OCI-LY7 (cell line): ENCODE measurements around the gene PRPF18. TPM values are rescaled to one million over a fixed set of nuclear protein-coding genes. Genes with fewer than 3 reads are reported as not detected.

Experiments used
- BruUV-seq: library from RNA; stranded (reverse); fragments of 400-500 nt; replicated peaks from 2 replicates; lab custom pipeline; 2021; lab: Mats Ljungman, UMichigan
- CTCF ChIA-PET: fragments of 300-600 bp; sonication (Branson Sonifier 250); formaldehyde crosslinking; loops from one replicate; lab custom pipeline; 2022; ENCODE audit warnings: antibody characterized with exemption; ENCODE audit not compliant: unreplicated experiment; lab: Charles Lee
- POLR2A ChIA-PET: fragments of 300-600 bp; sonication (Branson Sonifier 250); formaldehyde crosslinking; loops from one replicate; lab custom pipeline; 2022; ENCODE audit warnings: antibody characterized with exemption; lab: Charles Lee
- DNase-seq: peaks from one replicate; pipeline ENCODE4 v3.0.0-alpha.2; 2015; ENCODE audit warnings: low spot score
- H2AFZ ChIP-seq: fragments of 200-600 bp; sonication (generic), shearing (Covaris generic); 2 replicates; pipeline ENCODE4 v1.6.1; 2014; ENCODE audit warnings: mild to moderate bottlenecking, antibody characterized with exemption, low read length, moderate library complexity
- H3K27ac ChIP-seq: fragments of 200-600 bp; sonication (generic); 2 replicates; pipeline ENCODE4 v1.5.1; 2014; ENCODE audit warnings: mixed run types, low read depth, mild to moderate bottlenecking, moderate library complexity, low read length, inconsistent platforms; ENCODE audit not compliant: poor library complexity, severe bottlenecking
- H3K36me3 ChIP-seq: fragments of 200-600 bp; sonication (generic); 2 replicates; pipeline ENCODE4 v1.6.1; 2014; ENCODE audit warnings: mild to moderate bottlenecking, antibody characterized with exemption, low read length, moderate library complexity, mixed read lengths; ENCODE audit not compliant: insufficient read depth
- H3K4me1 ChIP-seq: fragments of 200-600 bp; sonication (generic); 2 replicates; pipeline ENCODE4 v1.5.1; 2014; ENCODE audit warnings: mild to moderate bottlenecking, low read length; ENCODE audit not compliant: insufficient read depth, poor library complexity, severe bottlenecking
- H3K4me2 ChIP-seq: fragments of 200-600 bp; sonication (generic); 2 replicates; pipeline ENCODE4 v1.6.1; 2014; ENCODE audit warnings: mild to moderate bottlenecking, low read length
- H3K4me3 ChIP-seq: fragments of 200-600 bp; sonication (generic); 2 replicates; pipeline ENCODE4 v1.5.1; 2014; ENCODE audit warnings: mild to moderate bottlenecking, low read depth, low read length; ENCODE audit not compliant: poor library complexity, severe bottlenecking
- H3K79me2 ChIP-seq: fragments of 200-600 bp; sonication (generic); 2 replicates; pipeline ENCODE4 v1.6.1; 2016; ENCODE audit warnings: low read depth, mild to moderate bottlenecking, low read length, moderate library complexity, mixed read lengths; ENCODE audit not compliant: insufficient read depth
- H3K9me2 ChIP-seq: fragments of 200-600 bp; sonication (generic); 2 replicates; pipeline ENCODE4 v1.6.1; 2016; ENCODE audit warnings: mild to moderate bottlenecking, low read length, mixed read lengths; ENCODE audit not compliant: insufficient read depth
- H3K9me3 ChIP-seq: fragments of 200-600 bp; sonication (generic); 2 replicates; pipeline ENCODE4 v1.6.1; 2014; ENCODE audit warnings: mild to moderate bottlenecking, mixed run types, low read length, mixed read lengths
- H4K20me1 ChIP-seq: fragments of 200-600 bp; sonication (generic); 2 replicates; pipeline ENCODE4 v1.6.1; 2014; ENCODE audit warnings: mild to moderate bottlenecking, antibody characterized with exemption, low read length, moderate library complexity, mixed read lengths; ENCODE audit not compliant: insufficient read depth
- EZH2phosphoT487 ChIP-seq: fragments of 200-600 bp; sonication (generic); IDR thresholded peaks from 2 replicates; pipeline ENCODE4 v1.6.1; 2018; ENCODE audit warnings: low read depth, borderline replicate concordance, mild to moderate bottlenecking, mixed run types, antibody characterized with exemption, low read length, moderate library complexity, mixed read lengths
- intact Hi-C: fragments of 100-400 bp; cut with micrococcal nuclease; formaldehyde crosslinking; loops from one replicate; pipeline ENCODE4 v1.10.0; 2022; ENCODE audit not compliant: unreplicated experiment
- total RNA-seq, 2 experiments: library from RNA; depleted of rRNA in 1 of 2; stranded (reverse); fragments of >200 nt in 1 of 2; shearing (Covaris generic) in 1 of 2; gene quantifications; 2 replicates each; pipeline ENCODE4 v1.2.3, GENCODE V29; 2014 to 2022
- TF ChIP-seq, protein P1 (sequence below): fragments of 200-600 bp; sonication (generic); conservative IDR thresholded peaks from 2 replicates; pipeline ENCODE4 v1.5.1; 2014; ENCODE audit warnings: mild to moderate bottlenecking, antibody characterized with exemption, low read length, moderate library complexity, mixed read lengths

Gene PRPF18
- total RNA-seq, 2 experiments from 2014 or later, result 21.1 to 23.3 TPM

GRCh38 chr10:13589316-13589715 lies 2.6 kb downstream of the PRPF18 start:
- peaks cover 11% of the 10 kb centered on the region for H3K4me1 ChIP-seq
- CTCF ChIA-PET, result no interaction called here
- intact Hi-C loops, result no loop called here
- no peak overlapping the region for H3K4me3 ChIP-seq
- H3K79me2 ChIP-seq, result no peaks in the 10 kb centered on the region; the same call in 1 of the 2 replicates
- no peak for DNase-seq
- no peaks in the 10 kb centered on the region for H4K20me1 ChIP-seq
- no peak overlapping the region for H3K27ac ChIP-seq
- no peak overlapping the region for H3K4me2 ChIP-seq
- 0 out of 2 replicates have a peak, but pooled peaks cover 11% of the 10 kb centered on the region for H3K36me3 ChIP-seq
- no TSS peak for BruUV-seq
- H3K9me3 ChIP-seq, result no peaks in the 10 kb centered on the region
- TF ChIP-seq, protein P1, sequence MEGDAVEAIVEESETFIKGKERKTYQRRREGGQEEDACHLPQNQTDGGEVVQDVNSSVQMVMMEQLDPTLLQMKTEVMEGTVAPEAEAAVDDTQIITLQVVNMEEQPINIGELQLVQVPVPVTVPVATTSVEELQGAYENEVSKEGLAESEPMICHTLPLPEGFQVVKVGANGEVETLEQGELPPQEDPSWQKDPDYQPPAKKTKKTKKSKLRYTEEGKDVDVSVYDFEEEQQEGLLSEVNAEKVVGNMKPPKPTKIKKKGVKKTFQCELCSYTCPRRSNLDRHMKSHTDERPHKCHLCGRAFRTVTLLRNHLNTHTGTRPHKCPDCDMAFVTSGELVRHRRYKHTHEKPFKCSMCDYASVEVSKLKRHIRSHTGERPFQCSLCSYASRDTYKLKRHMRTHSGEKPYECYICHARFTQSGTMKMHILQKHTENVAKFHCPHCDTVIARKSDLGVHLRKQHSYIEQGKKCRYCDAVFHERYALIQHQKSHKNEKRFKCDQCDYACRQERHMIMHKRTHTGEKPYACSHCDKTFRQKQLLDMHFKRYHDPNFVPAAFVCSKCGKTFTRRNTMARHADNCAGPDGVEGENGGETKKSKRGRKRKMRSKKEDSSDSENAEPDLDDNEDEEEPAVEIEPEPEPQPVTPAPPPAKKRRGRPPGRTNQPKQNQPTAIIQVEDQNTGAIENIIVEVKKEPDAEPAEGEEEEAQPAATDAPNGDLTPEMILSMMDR, result peak; percentile 51
- no peak for TF ChIP-seq EZH2phosphoT487
- POLR2A ChIA-PET, result no interaction called here
- no peak overlapping the region for H2AFZ ChIP-seq
- no peaks in the 10 kb centered on the region for H3K9me2 ChIP-seq

GRCh38 chr10:13590886-13591285 lies 4.1 kb downstream of the PRPF18 start:
- no peaks in the 10 kb centered on the region for H3K9me3 ChIP-seq
- no peaks in the 10 kb centered on the region for H3K9me2 ChIP-seq
- no peak overlapping the region for H3K4me2 ChIP-seq
- H3K4me3 ChIP-seq, result no peak overlapping the region
- intact Hi-C loops, result no loop called here
- no peak for DNase-seq
- BruUV-seq, result no TSS peak
- 0 out of 2 replicates have a peak, but pooled peaks cover 11% of the 10 kb centered on the region for H3K36me3 ChIP-seq
- no peak overlapping the region for H2AFZ ChIP-seq
- TF ChIP-seq, protein P1, result no peak
- no peak for TF ChIP-seq EZH2phosphoT487
- H3K27ac ChIP-seq, result no peak overlapping the region
- CTCF ChIA-PET, result no interaction called here
- H4K20me1 ChIP-seq, result no peaks in the 10 kb centered on the region
- H3K4me1 ChIP-seq, result peaks cover 11% of the 10 kb centered on the region
- H3K79me2 ChIP-seq, result no peaks in the 10 kb centered on the region; the same call in 1 of the 2 replicates
- POLR2A ChIA-PET, result interaction anchor here (2.4 kb wide), 1 partner anchor 9 kb away, joined by 5 read pairs; no protein-coding TSS in a partner anchor

DNA sequence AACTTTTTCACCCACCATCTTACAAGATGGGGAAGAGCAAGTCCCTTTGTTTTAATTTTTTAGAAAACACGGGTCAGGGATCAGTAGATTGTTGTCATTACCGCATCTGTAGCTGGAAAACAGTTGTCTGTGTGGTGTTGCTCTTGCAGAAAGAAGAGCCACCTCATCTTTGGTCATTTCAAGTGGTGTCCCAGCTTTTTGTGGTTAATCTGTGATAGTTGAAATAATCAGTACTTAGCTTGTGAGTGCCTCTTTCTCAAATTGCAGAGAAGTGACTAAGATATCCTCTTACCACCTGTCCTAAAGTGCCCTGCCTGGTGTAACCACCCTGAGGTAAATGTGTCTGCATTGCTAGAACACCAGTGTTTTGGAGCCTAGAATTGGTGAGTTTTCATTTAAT lies 5.5 kb downstream of the PRPF18 start:
- no peak for DNase-seq
- Histone ChIP-seq H3K4me1 (peaks cover 6% of the 10 kb centered on the region), H3K4me3 (no peak overlapping the region), H3K9me2 (no peaks in the 10 kb centered on the region), H4K20me1 (no peaks in the 10 kb centered on the region), H3K79me2 (no peaks in the 10 kb centered on the region; the same call in 1 of the 2 replicates), H3K27ac (no peak overlapping the region), H3K9me3 (no peaks in the 10 kb centered on the region), H2AFZ (no peak overlapping the region), H3K4me2 (no peak overlapping the region), H3K36me3 (0 out of 2 replicates have a peak, but pooled peaks cover 11% of the 10 kb centered on the region)
- intact Hi-C loops, result no loop called here
- ChIA-PET CTCF (no interaction called here), POLR2A (interaction anchor here (0.9 to 2.4 kb wide), 2 partner anchors 8 to 9 kb away, joined by 3 to 5 read pairs; no protein-coding TSS in a partner anchor)
- BruUV-seq, result no TSS peak
- TF ChIP-seq, protein P1, result no peak
- TF ChIP-seq EZH2phosphoT487, result no peak
